NCI-H748 treated with DMSO at 0.1 percent for 48 hours (cell line): ENCODE data around the gene SPATA6.
"Not testable (repeated sequence)": the region's sequence is repeated elsewhere in the genome, so short reads cannot be mapped to it uniquely, and the experiment has no call there.

Experiments
- DNase-seq: peaks from one replicate; lab custom pipeline; 2025; lab: John Stamatoyannopoulos, UW

SPATA6 gene

GRCh38 chr1:48344373-48344772 is 127.6 kb downstream of the SPATA6 start:
- DNase-seq: no peak

- DNase-seq: no peak
Observed at GRCh38 chr1:48341221-48341620, 130.8 kb downstream of the SPATA6 start.

GRCh38 chr1:48338257-48338656 is 133.7 kb downstream of the SPATA6 start:
- no peak for DNase-seq

GRCh38 chr1:48333316-48333715 is 138.7 kb downstream of the SPATA6 start:
- no peak for DNase-seq

GRCh38 chr1:48332115-48332514 is 139.9 kb downstream of the SPATA6 start:
- no peak for DNase-seq

- no peak for DNase-seq
Observed at GRCh38 chr1:48329905-48330304, 142.1 kb downstream of the SPATA6 start.

- no peak for DNase-seq
Observed at GRCh38 chr1:48329486-48329885, 142.5 kb downstream of the SPATA6 start.

- DNase-seq: not testable (repeated sequence)
Observed at GRCh38 chr1:48311829-48312228, 160.2 kb downstream of the SPATA6 start.

GRCh38 chr1:48309564-48310082 is 162.4 kb downstream of the SPATA6 start:
- no peak for DNase-seq

- DNase-seq: no peak
Observed at GRCh38 chr1:48302652-48303051, 169.4 kb downstream of the SPATA6 start.

GRCh38 chr1:48294656-48295055 is 177.3 kb downstream of the SPATA6 start:
- no peak for DNase-seq

GRCh38 chr1:48294094-48294493 is 177.9 kb downstream of the SPATA6 start:
- DNase-seq: not testable (repeated sequence)

GRCh38 chr1:48292706-48293105 is 179.3 kb downstream of the SPATA6 start:
- DNase-seq: no peak

GRCh38 chr1:48291421-48291820 is 180.6 kb downstream of the SPATA6 start:
- no peak for DNase-seq

- DNase-seq: no peak
Observed at GRCh38 chr1:48285525-48285924, 186.5 kb downstream of the SPATA6 start.

- not testable (repeated sequence) for DNase-seq
Observed at GRCh38 chr1:48284696-48285420, 187.1 kb downstream of the SPATA6 start.

GRCh38 chr1:48282329-48282728 is 189.7 kb downstream of the SPATA6 start:
- DNase-seq: not testable (repeated sequence)

- not testable (repeated sequence) for DNase-seq
Observed at GRCh38 chr1:48277437-48277836, 194.6 kb downstream of the SPATA6 start.

GRCh38 chr1:48266576-48266975 is 205.4 kb downstream of the SPATA6 start:
- no peak for DNase-seq

- no peak for DNase-seq
Observed at GRCh38 chr1:48263041-48263440, 209.0 kb downstream of the SPATA6 start.

GRCh38 chr1:48261881-48262400 is 210.1 kb downstream of the SPATA6 start:
- no peak for DNase-seq

GRCh38 chr1:48258106-48258505 is 213.9 kb downstream of the SPATA6 start:
- DNase-seq: no peak

- no peak for DNase-seq
Observed at GRCh38 chr1:48254254-48254653, 217.8 kb downstream of the SPATA6 start.

- DNase-seq: no peak
Observed at GRCh38 chr1:48251821-48252220, 220.2 kb downstream of the SPATA6 start.
